Measurements from ENCODE around the gene ARRDC1. TPM values are rescaled to one million over a fixed set of nuclear protein-coding genes. Genes with fewer than 3 reads are reported as not detected.

The ARRDC1 gene
- total and polyA plus RNA-seq, 9 of the 15 experiments (the other 6 are each of a cell fraction or from before 2014, with no cell fraction given) = 0.21 to 45.3 (median 18.6) TPM

GRCh38 chr9:137605121-137606004 lies at the start of gene ARRDC1 (continued):
- TF ChIP-seq L3MBTL2 (IDR thresholded peaks at IDR 0.05) (peak; percentile 90), CLOCK (CRISPR knock-in tag; IDR thresholded peaks at IDR 0.05; ENCODE audit: borderline replicate concordance) (no peak), ZNF436 (CRISPR knock-in tag; IDR thresholded peaks at IDR 0.05) (no peak), MECOM (CRISPR knock-in tag; IDR thresholded peaks at IDR 0.05) (no peak), ZNF232 (CRISPR knock-in tag; IDR thresholded peaks at IDR 0.05) (no peak), FOXJ2 (tag; IDR thresholded peaks at IDR 0.05) (no peak), NR2C2 (CRISPR knock-in tag; IDR thresholded peaks at IDR 0.05) (no peak), NR2C2 (tag; IDR thresholded peaks at IDR 0.05) (peak; percentile 20; the same call in 1 of the 2 replicates), SUPT5H (IDR thresholded peaks at IDR 0.05) (no peak; the same call in 1 of the 2 replicates), NBN (IDR thresholded peaks at IDR 0.05; ENCODE audit: low read depth) (no peak), SIX5 (IDR thresholded peaks at IDR 0.05; ENCODE audit: borderline replicate concordance in 1 of 2, insufficient read depth in 1 of 2, low read depth in 1 of 2, low read length in 2 of 2) (no peak), CHD1 (IDR thresholded peaks at IDR 0.05; ENCODE audit: low read length) (peak; percentile 50), BRD4 (IDR thresholded peaks at IDR 0.05) (no peak), PCBP1 (IDR thresholded peaks at IDR 0.05; ENCODE audit: low read depth, low read length, poor library complexity, severe bottlenecking) (peak; percentile 20), UBTF (IDR thresholded peaks at IDR 0.05; ENCODE audit: borderline replicate concordance in 1 of 2, low read depth in 2 of 2, low read length in 2 of 2) (peak; percentile 83 to 89; a peak in 2 of 4 replicates), ZNF668 (CRISPR knock-in tag; IDR thresholded peaks at IDR 0.05) (no peak), E2F1 (CRISPR knock-in tag; IDR thresholded peaks at IDR 0.05) (peak; percentile 33; the same call in 1 of the 2 replicates), ZFX (CRISPR knock-in tag; IDR thresholded peaks at IDR 0.05) (peak; percentile 72), ESRRA (IDR thresholded peaks at IDR 0.05; ENCODE audit: borderline replicate concordance, low read depth) (0 out of 2 replicates have a peak, but pooled peaks have one; percentile 15), MAZ (CRISPR knock-in tag; conservative IDR thresholded peaks at IDR 0.05 in 1 of 2, IDR thresholded peaks at IDR 0.05 in 1 of 2) (peak; percentile 56 to 68), TCF3 (CRISPR knock-in tag; IDR thresholded peaks at IDR 0.05) (0 out of 2 replicates have a peak, but pooled peaks have one; percentile 8), RBFOX2 (IDR thresholded peaks at IDR 0.05; ENCODE audit: low read depth, low read length) (peak; percentile 77)

Measured in K562 (cell line).